ENCODE measurements around the gene SLC13A2. TPM values are rescaled to one million over a fixed set of nuclear protein-coding genes. Genes with fewer than 3 reads are reported as not detected.

Gene SLC13A2
- total and polyA plus RNA-seq, 2 experiments from 2014 or later: not detected

DNA sequence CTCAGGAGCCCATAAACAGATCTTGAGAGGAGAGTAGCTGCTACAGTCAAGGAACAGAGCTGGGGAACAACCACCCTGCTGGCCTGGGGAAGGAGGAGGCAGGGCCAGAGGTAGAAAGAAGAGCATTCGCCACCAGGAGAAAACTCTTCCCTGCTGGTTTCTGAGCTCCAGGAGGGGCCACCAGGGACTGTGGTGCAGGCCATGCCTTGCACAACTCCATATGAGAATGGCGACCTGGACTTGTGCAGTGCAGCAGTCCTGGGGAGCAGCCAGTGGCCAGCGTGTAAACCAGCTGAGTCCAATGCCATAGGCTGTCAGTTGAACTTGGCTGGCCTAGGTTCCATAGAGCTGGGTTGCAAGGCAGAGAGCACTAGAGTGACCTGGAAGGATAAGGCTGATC, 11.6 kb downstream of the SLC13A2 start:
- H3K4me1 ChIP-seq (ENCODE audit: insufficient read depth): 0 out of 2 replicates have a peak, but pooled peaks cover 10% of the 10 kb centered on the region
- H3K9me2 ChIP-seq (ENCODE audit: insufficient read depth): no peaks in the 10 kb centered on the region
- no peaks in the 10 kb centered on the region for H3K36me3 Mint-ChIP-seq (ENCODE audit: low read depth)
- H3F3A ChIP-seq (replicated peaks; ENCODE audit: low read depth): 0 out of 2 replicates have a peak, but pooled peaks cover 2% of the 10 kb centered on the region
- no peak overlapping the region for H3K4me3 Mint-ChIP-seq
- H3K79me2 ChIP-seq (replicated peaks; ENCODE audit: insufficient read depth): no peaks in the 10 kb centered on the region
- no peak overlapping the region for H3K4me3 ChIP-seq
- H3K9me3 Mint-ChIP-seq: no peaks in the 10 kb centered on the region; the same call in 2 of the 3 replicates
- no peaks in the 10 kb centered on the region for H4K20me1 ChIP-seq (replicated peaks; ENCODE audit: insufficient read depth)
- H3K27ac ChIP-seq (ENCODE audit: low read depth): no peak overlapping the region
- H3K27me3 ChIP-seq (ENCODE audit: insufficient read depth): no peaks in the 10 kb centered on the region
- peaks cover 2% of the 10 kb centered on the region for H3K27me3 Mint-ChIP-seq (ENCODE audit: insufficient read depth, low read depth, poor library complexity)
- DNase-seq (ENCODE audit: low spot score) (no peak), ATAC-seq (no peak)
- TF ChIP-seq, protein P1, sequence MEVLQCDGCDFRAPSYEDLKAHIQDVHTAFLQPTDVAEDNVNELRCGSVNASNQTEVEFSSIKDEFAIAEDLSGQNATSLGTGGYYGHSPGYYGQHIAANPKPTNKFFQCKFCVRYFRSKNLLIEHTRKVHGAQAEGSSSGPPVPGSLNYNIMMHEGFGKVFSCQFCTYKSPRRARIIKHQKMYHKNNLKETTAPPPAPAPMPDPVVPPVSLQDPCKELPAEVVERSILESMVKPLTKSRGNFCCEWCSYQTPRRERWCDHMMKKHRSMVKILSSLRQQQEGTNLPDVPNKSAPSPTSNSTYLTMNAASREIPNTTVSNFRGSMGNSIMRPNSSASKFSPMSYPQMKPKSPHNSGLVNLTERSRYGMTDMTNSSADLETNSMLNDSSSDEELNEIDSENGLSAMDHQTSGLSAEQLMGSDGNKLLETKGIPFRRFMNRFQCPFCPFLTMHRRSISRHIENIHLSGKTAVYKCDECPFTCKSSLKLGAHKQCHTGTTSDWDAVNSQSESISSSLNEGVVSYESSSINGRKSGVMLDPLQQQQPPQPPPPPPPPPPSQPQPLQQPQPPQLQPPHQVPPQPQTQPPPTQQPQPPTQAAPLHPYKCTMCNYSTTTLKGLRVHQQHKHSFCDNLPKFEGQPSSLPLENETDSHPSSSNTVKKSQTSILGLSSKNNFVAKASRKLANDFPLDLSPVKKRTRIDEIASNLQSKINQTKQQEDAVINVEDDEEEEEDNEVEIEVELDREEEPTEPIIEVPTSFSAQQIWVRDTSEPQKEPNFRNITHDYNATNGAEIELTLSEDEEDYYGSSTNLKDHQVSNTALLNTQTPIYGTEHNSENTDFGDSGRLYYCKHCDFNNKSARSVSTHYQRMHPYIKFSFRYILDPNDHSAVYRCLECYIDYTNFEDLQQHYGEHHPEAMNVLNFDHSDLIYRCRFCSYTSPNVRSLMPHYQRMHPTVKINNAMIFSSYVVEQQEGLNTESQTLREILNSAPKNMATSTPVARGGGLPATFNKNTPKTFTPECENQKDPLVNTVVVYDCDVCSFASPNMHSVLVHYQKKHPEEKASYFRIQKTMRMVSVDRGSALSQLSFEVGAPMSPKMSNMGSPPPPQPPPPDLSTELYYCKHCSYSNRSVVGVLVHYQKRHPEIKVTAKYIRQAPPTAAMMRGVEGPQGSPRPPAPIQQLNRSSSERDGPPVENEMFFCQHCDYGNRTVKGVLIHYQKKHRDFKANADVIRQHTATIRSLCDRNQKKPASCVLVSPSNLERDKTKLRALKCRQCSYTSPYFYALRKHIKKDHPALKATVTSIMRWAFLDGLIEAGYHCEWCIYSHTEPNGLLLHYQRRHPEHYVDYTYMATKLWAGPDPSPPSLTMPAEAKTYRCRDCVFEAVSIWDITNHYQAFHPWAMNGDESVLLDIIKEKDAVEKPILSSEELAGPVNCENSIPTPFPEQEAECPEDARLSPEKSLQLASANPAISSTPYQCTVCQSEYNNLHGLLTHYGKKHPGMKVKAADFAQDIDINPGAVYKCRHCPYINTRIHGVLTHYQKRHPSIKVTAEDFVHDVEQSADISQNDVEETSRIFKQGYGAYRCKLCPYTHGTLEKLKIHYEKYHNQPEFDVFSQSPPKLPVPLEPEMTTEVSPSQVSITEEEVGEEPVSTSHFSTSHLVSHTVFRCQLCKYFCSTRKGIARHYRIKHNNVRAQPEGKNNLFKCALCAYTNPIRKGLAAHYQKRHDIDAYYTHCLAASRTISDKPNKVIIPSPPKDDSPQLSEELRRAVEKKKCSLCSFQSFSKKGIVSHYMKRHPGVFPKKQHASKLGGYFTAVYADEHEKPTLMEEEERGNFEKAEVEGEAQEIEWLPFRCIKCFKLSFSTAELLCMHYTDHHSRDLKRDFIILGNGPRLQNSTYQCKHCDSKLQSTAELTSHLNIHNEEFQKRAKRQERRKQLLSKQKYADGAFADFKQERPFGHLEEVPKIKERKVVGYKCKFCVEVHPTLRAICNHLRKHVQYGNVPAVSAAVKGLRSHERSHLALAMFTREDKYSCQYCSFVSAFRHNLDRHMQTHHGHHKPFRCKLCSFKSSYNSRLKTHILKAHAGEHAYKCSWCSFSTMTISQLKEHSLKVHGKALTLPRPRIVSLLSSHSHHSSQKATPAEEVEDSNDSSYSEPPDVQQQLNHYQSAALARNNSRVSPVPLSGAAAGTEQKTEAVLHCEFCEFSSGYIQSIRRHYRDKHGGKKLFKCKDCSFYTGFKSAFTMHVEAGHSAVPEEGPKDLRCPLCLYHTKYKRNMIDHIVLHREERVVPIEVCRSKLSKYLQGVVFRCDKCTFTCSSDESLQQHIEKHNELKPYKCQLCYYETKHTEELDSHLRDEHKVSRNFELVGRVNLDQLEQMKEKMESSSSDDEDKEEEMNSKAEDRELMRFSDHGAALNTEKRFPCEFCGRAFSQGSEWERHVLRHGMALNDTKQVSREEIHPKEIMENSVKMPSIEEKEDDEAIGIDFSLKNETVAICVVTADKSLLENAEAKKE (CRISPR knock-in tag; IDR thresholded peaks at IDR 0.05): no peak
- TF ChIP-seq ZNF114 (CRISPR knock-in tag; IDR thresholded peaks at IDR 0.05) (no peak), STAT1 (IDR thresholded peaks at IDR 0.05; ENCODE audit: unreplicated experiment) (no peak), ZNF331 (CRISPR knock-in tag; IDR thresholded peaks at IDR 0.05; ENCODE audit: low read depth) (no peak), POLR2AphosphoS5 (IDR thresholded peaks at IDR 0.05; ENCODE audit: low read depth) (no peak), CREB1 (CRISPR knock-in tag; IDR thresholded peaks at IDR 0.05; ENCODE audit: low read depth) (no peak), EZH2phosphoT487 (IDR thresholded peaks at IDR 0.05; ENCODE audit: unreplicated experiment) (no peak), NANOG (IDR thresholded peaks at IDR 0.05; ENCODE audit: borderline replicate concordance) (no peak), JUNB (IDR thresholded peaks at IDR 0.05; ENCODE audit: unreplicated experiment) (no peak), EZH2 (IDR thresholded peaks at IDR 0.05; ENCODE audit: low read depth, unreplicated experiment) (no peak)
- TF ChIP-seq, protein P2, sequence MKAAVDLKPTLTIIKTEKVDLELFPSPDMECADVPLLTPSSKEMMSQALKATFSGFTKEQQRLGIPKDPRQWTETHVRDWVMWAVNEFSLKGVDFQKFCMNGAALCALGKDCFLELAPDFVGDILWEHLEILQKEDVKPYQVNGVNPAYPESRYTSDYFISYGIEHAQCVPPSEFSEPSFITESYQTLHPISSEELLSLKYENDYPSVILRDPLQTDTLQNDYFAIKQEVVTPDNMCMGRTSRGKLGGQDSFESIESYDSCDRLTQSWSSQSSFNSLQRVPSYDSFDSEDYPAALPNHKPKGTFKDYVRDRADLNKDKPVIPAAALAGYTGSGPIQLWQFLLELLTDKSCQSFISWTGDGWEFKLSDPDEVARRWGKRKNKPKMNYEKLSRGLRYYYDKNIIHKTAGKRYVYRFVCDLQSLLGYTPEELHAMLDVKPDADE (IDR thresholded peaks at IDR 0.05): no peak
- TF ChIP-seq, protein P3, sequence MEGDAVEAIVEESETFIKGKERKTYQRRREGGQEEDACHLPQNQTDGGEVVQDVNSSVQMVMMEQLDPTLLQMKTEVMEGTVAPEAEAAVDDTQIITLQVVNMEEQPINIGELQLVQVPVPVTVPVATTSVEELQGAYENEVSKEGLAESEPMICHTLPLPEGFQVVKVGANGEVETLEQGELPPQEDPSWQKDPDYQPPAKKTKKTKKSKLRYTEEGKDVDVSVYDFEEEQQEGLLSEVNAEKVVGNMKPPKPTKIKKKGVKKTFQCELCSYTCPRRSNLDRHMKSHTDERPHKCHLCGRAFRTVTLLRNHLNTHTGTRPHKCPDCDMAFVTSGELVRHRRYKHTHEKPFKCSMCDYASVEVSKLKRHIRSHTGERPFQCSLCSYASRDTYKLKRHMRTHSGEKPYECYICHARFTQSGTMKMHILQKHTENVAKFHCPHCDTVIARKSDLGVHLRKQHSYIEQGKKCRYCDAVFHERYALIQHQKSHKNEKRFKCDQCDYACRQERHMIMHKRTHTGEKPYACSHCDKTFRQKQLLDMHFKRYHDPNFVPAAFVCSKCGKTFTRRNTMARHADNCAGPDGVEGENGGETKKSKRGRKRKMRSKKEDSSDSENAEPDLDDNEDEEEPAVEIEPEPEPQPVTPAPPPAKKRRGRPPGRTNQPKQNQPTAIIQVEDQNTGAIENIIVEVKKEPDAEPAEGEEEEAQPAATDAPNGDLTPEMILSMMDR (conservative IDR thresholded peaks at IDR 0.05; ENCODE audit: low read depth in 2 of 2): no peak
- TF ChIP-seq, protein P4, sequence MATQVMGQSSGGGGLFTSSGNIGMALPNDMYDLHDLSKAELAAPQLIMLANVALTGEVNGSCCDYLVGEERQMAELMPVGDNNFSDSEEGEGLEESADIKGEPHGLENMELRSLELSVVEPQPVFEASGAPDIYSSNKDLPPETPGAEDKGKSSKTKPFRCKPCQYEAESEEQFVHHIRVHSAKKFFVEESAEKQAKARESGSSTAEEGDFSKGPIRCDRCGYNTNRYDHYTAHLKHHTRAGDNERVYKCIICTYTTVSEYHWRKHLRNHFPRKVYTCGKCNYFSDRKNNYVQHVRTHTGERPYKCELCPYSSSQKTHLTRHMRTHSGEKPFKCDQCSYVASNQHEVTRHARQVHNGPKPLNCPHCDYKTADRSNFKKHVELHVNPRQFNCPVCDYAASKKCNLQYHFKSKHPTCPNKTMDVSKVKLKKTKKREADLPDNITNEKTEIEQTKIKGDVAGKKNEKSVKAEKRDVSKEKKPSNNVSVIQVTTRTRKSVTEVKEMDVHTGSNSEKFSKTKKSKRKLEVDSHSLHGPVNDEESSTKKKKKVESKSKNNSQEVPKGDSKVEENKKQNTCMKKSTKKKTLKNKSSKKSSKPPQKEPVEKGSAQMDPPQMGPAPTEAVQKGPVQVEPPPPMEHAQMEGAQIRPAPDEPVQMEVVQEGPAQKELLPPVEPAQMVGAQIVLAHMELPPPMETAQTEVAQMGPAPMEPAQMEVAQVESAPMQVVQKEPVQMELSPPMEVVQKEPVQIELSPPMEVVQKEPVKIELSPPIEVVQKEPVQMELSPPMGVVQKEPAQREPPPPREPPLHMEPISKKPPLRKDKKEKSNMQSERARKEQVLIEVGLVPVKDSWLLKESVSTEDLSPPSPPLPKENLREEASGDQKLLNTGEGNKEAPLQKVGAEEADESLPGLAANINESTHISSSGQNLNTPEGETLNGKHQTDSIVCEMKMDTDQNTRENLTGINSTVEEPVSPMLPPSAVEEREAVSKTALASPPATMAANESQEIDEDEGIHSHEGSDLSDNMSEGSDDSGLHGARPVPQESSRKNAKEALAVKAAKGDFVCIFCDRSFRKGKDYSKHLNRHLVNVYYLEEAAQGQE (IDR thresholded peaks at IDR 0.05; ENCODE audit: unreplicated experiment): no peak
- H3K4me1 Mint-ChIP-seq: peaks cover 20% of the 10 kb centered on the region
- H2AFZ ChIP-seq: 0 out of 2 replicates have a peak overlapping the region, but pooled peaks have one; percentile 14
- no peak overlapping the region for H3K27ac Mint-ChIP-seq
- no peak overlapping the region for H3K4me2 ChIP-seq
- no peaks in the 10 kb centered on the region for H3K36me3 ChIP-seq (ENCODE audit: insufficient read depth)

Data from GM23338 (cell line).